Tibial artery (tissue), 4 donors: ENCODE results near the gene SLC20A1.
"Not testable (repeated sequence)": the region's sequence is repeated elsewhere in the genome, so short reads cannot be mapped to it uniquely, and the experiment has no call there.

Experiments used
- DNase-seq, 2 donors: peaks; one replicate each; pipeline ENCODE4 v3.0.0-alpha.2; 2019
- H3K27ac ChIP-seq, 2 donors: fragments of 200-600 bp; sonication (generic) in 1 of 2; 1 replicate in 1 of 2; 2 replicates in 1 of 2; pipeline ENCODE4 v1.5.1; 2018 to 2019; ENCODE audit warnings: mild to moderate bottlenecking in 1 of 2
- H3K27me3 ChIP-seq, 2 donors: fragments of 200-600 bp; sonication (generic) in 1 of 2; one replicate each; pipeline versions ENCODE4 v1.5.1 to v1.6.0; 2016 to 2019
- H3K36me3 ChIP-seq, 3 donors: fragments of 200-600 bp; sonication (generic) in 2 of 3; one replicate each; pipeline ENCODE4 v1.5.1; 2016 to 2019; ENCODE audit warnings: mild to moderate bottlenecking in 2 of 3
- H3K4me1 ChIP-seq, 4 donors: fragments of 200-600 bp; sonication (generic) in 2 of 4; 1 replicate in 3 of 4; 2 replicates in 1 of 4; pipeline ENCODE4 v1.5.1; 2016 to 2019
- H3K4me3 ChIP-seq, 2 donors: fragments of 200-600 bp; sonication (generic) in 1 of 2; 1 replicate in 1 of 2; 2 replicates in 1 of 2; pipeline ENCODE4 v1.5.1; 2018 to 2019; ENCODE audit warnings: mild to moderate bottlenecking in 2 of 2
- H3K9me3 ChIP-seq, 3 donors: fragments of 200-600 bp; sonication (generic) in 1 of 3; one replicate each; pipeline ENCODE4 v1.5.1; 2016 to 2019
- CTCF ChIP-seq, 2 experiments: fragments of 200-600 bp in 1 of 2; fragments of 450-650 bp in 1 of 2; IDR thresholded peaks; one replicate each; pipeline ENCODE4 v1.5.1; 2017 to 2019; ENCODE audit warnings: antibody characterized with exemption in 2 of 2, mild to moderate bottlenecking in 1 of 2, moderate library complexity in 1 of 2
- intact Hi-C: fragments of 100-400 bp; cut with DNase I; formaldehyde crosslinking; loops from one replicate; pipeline ENCODE4 v1.15.0; 2023; ENCODE audit warnings: low total_unique reads

The SLC20A1 gene

GRCh38 chr2:112603731-112604130, 42.0 kb upstream of the SLC20A1 start:
- intact Hi-C loops = loop anchor here (5.0 kb wide), 1 partner anchor 124 kb away; no protein-coding TSS in a partner anchor
- no peak overlapping the region for H3K27ac ChIP-seq
- peaks cover 0 to 12% (median 1%) of the 10 kb centered on the region in 4 donors for H3K4me1 ChIP-seq
- no peak for TF ChIP-seq CTCF (IDR thresholded peaks at IDR 0.05)
- no peak overlapping the region for H3K4me3 ChIP-seq
- no peak for DNase-seq
- H3K27me3 ChIP-seq = no peaks in the 10 kb centered on the region
- no peaks in the 10 kb centered on the region for H3K9me3 ChIP-seq
- no peaks in the 10 kb centered on the region for H3K36me3 ChIP-seq

GRCh38 chr2:112604952-112605351, 40.8 kb upstream of the SLC20A1 start:
- Histone ChIP-seq H3K4me1 (peaks cover 0 to 8% (median 1%) of the 10 kb centered on the region in 4 donors), H3K9me3 (no peaks in the 10 kb centered on the region), H3K27ac (no peak overlapping the region), H3K4me3 (no peak overlapping the region), H3K36me3 (no peaks in the 10 kb centered on the region), H3K27me3 (no peaks in the 10 kb centered on the region)
- DNase-seq = no peak
- TF ChIP-seq CTCF (IDR thresholded peaks at IDR 0.05) = no peak
- intact Hi-C loops = loop anchor here (5.0 kb wide), 1 partner anchor 122 kb away; no protein-coding TSS in a partner anchor

GRCh38 chr2:112605926-112606325, 39.8 kb upstream of the SLC20A1 start:
- H3K27me3 ChIP-seq = no peaks in the 10 kb centered on the region
- intact Hi-C loops = no loop called here
- no peak for DNase-seq
- no peak for TF ChIP-seq CTCF (IDR thresholded peaks at IDR 0.05)
- H3K36me3 ChIP-seq = no peaks in the 10 kb centered on the region
- H3K4me3 ChIP-seq = no peak overlapping the region
- H3K9me3 ChIP-seq = no peaks in the 10 kb centered on the region
- H3K4me1 ChIP-seq = no peaks in the 10 kb centered on the region
- H3K27ac ChIP-seq = no peak overlapping the region

- intact Hi-C loops = no loop called here
- Histone ChIP-seq H3K36me3 (no peaks in the 10 kb centered on the region), H3K4me3 (no peak overlapping the region), H3K4me1 (no peaks in the 10 kb centered on the region), H3K27ac (no peak overlapping the region), H3K27me3 (no peaks in the 10 kb centered on the region), H3K9me3 (no peaks in the 10 kb centered on the region)
- TF ChIP-seq CTCF (IDR thresholded peaks at IDR 0.05) = no peak
- no peak for DNase-seq
Observed at GRCh38 chr2:112606547-112606946, 39.2 kb upstream of the SLC20A1 start.

- Histone ChIP-seq H3K4me1 (no peaks in the 10 kb centered on the region), H3K9me3 (no peaks in the 10 kb centered on the region), H3K27ac (no peak overlapping the region), H3K4me3 (no peak overlapping the region), H3K36me3 (no peaks in the 10 kb centered on the region), H3K27me3 (no peaks in the 10 kb centered on the region)
- intact Hi-C loops = no loop called here
- no peak for TF ChIP-seq CTCF (IDR thresholded peaks at IDR 0.05)
- DNase-seq = no peak
Observed at GRCh38 chr2:112607680-112608438, 37.9 kb upstream of the SLC20A1 start.

GRCh38 chr2:112609320-112609719, 36.4 kb upstream of the SLC20A1 start:
- H3K4me3 ChIP-seq, H3K27ac ChIP-seq, DNase-seq, H3K36me3 ChIP-seq, H3K27me3 ChIP-seq, intact Hi-C loops, H3K4me1 ChIP-seq, H3K9me3 ChIP-seq: not testable (repeated sequence)

- H3K27ac ChIP-seq, H3K36me3 ChIP-seq, intact Hi-C loops, H3K4me1 ChIP-seq, H3K27me3 ChIP-seq, H3K4me3 ChIP-seq, H3K9me3 ChIP-seq, DNase-seq: not testable (repeated sequence)
Observed at GRCh38 chr2:112612283-112612682, 33.5 kb upstream of the SLC20A1 start.
